Posterior cingulate gyrus (tissue), 11 donors: ENCODE measurements around the gene PXDN.

Experiments used
- DNase-seq, 10 donors: peaks; one replicate each; pipeline versions ENCODE4 v3.0.0 to v3.0.0-alpha.2; 2020 to 2021; ENCODE audit warnings: mixed read lengths in 3 of 10
- intact Hi-C: fragments of 100-400 bp; cut with DNase I; formaldehyde crosslinking; loops from one replicate; pipeline ENCODE4 v1.15.1; 2023

Gene PXDN

GRCh38 chr2:1598041-1598710 lies 146.1 kb downstream of the PXDN start:
- intact Hi-C loops = no loop called here
- DNase-seq = peak in 2 of 10 donors; percentile 61 to 72

GRCh38 chr2:1595274-1595673 lies 149.0 kb downstream of the PXDN start:
- no peak for DNase-seq
- intact Hi-C loops = no loop called here

DNA sequence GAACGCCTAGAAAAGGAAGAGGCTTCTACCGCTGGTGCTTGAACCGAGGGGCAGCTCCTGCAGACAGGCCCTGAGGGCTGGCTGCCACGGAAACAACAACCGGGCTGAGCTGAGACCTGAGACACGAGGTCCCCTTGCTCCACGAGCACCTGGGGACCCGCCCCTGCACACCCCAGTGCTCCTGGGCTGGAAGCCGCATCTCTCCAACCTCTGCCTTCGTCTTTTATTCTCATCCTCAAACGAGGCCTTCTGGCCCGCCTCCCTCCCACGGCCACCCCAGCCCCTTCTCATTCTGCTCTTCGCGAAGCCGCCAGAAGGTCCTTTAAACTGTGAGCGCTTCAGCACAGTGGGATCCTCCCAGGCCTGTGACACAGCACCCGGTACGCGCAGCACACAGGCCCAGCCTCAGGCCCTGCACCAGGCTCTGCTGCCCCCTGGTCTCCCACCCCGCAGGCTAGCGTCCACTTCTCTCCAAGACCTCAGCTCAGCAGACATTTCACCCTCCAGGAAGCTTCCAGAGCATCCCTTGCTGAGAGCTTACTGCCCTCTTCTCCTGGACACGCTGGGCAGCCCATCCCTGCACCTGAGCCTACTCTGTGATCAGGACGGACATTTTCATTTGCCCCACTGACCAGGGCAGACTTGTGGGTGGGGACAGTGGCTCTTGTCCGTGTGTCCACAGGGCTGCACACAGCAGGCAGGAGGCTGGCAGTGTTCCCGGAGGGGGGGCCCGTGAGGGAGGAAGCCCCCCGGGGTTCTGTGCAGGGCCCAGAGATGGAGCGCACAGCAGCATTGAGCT lies 149.7 kb downstream of the PXDN start:
- intact Hi-C loops = loop anchor here (5.0 kb wide), 2 partner anchors 158 to 223 kb away; no protein-coding TSS in a partner anchor
- peak in 2 of 10 donors; percentile 59 to 80 for DNase-seq

DNA sequence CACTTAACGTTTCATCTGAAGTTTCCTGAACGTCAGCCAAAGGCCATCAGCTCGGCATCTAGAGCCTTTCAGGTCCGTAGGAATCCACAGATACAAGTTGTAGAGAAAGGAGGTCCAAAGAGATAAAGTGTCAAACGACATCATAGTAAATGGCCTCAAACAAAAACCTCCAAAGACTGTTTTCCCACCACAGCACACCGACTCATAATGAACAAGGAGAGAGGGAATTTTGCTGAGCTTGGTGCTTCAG lies 150.3 kb downstream of the PXDN start:
- intact Hi-C loops = loop anchor here (5.0 kb wide), 2 partner anchors 158 to 223 kb away; no protein-coding TSS in a partner anchor
- no peak for DNase-seq

DNA sequence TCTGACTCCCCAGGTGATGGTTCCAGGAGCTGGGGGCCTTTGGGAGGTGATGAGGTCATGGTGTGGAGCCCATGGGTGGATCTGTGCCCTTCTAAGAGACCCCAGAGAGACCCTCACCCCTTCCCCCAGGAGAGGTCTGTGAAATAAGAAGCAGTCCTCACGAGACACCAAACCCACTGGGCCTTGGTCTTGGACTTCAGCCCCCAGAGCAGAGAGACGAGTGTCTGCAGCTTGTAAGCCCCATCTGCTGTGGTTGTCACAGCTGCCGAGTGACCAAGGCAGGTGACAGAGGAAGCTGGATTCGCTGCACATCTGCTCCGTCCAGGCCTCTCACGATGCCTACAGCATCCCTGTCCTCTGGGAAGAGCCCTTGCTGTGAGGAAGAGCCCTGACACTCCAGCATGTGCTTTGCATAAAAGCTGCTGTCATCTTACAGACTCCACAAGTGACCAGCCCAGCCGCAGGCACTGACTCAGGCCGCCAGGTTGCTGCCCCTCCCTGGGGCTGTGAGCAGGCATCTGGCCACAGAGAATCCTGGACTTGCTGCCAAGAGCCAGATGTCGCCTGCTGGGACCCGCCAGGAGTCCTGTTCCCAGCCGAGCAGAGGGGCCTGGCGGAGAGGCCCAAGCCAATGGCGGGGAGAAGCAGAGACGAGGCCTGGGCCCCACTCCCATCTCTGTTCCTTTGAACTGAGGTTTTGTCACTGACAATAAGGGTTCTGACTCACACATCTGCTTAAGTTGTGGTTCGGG lies 150.8 kb downstream of the PXDN start:
- peak in 2 of 10 donors; percentile 79 to 85 for DNase-seq
- intact Hi-C loops = loop anchor here (5.0 kb wide), 2 partner anchors 159 to 224 kb away; no protein-coding TSS in a partner anchor

- DNase-seq = peak in 7 of 10 donors; percentile 26 to 94 (median 53)
- intact Hi-C loops = loop anchor here (5.0 kb wide), 2 partner anchors 160 to 225 kb away; no protein-coding TSS in a partner anchor
These were observed 152.1 kb downstream of the PXDN start for GRCh38 chr2:1591978-1592907.

DNA sequence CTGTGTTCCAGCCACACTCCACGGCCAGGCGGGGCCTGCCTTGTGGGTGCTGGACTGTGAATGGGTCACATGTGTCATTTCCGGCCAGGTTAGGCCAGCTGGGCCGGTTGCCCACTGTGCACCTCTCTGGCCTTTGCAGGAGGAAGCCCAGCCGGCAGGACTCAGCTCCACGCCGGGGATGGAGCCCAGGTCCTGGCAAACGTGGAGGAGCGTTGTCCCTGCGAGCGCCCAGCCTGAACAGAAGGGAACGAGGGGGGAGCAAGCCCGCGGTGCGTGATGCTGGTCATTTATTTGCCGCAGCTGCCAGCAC lies 152.9 kb downstream of the PXDN start:
- DNase-seq = peak in 2 of 10 donors; percentile 66 to 68
- intact Hi-C loops = loop anchor here (5.0 kb wide), 2 partner anchors 161 to 226 kb away; no protein-coding TSS in a partner anchor

- peak in 2 of 10 donors; percentile 66 to 80 for DNase-seq
- intact Hi-C loops = loop anchor here (5.0 kb wide), 2 partner anchors 161 to 226 kb away; no protein-coding TSS in a partner anchor
These were observed 153.5 kb downstream of the PXDN start for GRCh38 chr2:1590596-1591460.

GRCh38 chr2:1588978-1589621 lies 155.2 kb downstream of the PXDN start:
- peak in 2 of 10 donors; percentile 72 to 77 for DNase-seq
- intact Hi-C loops = no loop called here

DNA sequence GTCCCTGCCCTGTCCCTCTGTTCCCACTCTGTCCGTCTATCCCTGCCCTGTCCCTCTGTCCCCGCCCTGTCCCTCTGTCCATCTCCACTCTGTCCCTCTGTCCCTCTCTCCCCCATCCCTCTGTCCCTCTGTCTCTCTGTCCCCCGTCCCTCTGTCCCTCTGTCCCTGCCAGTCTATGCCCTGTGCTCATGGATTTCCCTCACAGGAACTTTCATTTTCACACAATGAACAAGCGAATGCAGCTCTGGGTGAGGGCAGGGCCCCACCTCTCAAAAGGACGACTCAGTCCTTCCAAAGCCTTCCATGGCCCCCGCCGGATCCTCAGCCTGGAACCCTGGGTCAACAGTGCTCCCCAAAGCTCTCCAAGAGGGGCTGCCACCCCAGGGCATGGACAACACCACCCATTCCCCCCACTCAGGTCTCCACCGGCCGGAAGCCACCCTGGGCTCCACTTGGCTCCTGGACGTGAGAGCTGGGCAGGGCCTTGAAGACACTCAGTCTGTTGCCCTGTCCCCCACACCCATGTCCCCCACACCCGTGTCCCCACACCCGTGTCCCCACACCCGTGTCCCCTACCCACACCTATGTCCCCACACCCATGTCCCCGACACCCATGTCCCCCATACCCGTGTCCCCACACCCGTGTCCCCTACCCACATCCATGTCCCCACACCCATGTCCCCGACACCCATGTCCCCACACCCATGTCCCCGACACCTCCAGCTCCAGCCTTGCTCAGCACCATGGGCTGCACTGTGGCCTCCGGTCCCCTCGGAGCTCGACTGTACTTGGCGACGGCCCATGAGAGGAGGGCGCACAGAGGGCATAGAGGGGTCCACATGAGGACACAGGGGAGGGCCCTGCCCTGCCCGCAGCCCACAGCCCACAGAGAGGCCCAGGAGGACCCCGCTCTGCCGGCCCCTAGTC lies 156.0 kb downstream of the PXDN start:
- DNase-seq = peak in 2 of 10 donors; percentile 74 to 75
- intact Hi-C loops = no loop called here

DNA sequence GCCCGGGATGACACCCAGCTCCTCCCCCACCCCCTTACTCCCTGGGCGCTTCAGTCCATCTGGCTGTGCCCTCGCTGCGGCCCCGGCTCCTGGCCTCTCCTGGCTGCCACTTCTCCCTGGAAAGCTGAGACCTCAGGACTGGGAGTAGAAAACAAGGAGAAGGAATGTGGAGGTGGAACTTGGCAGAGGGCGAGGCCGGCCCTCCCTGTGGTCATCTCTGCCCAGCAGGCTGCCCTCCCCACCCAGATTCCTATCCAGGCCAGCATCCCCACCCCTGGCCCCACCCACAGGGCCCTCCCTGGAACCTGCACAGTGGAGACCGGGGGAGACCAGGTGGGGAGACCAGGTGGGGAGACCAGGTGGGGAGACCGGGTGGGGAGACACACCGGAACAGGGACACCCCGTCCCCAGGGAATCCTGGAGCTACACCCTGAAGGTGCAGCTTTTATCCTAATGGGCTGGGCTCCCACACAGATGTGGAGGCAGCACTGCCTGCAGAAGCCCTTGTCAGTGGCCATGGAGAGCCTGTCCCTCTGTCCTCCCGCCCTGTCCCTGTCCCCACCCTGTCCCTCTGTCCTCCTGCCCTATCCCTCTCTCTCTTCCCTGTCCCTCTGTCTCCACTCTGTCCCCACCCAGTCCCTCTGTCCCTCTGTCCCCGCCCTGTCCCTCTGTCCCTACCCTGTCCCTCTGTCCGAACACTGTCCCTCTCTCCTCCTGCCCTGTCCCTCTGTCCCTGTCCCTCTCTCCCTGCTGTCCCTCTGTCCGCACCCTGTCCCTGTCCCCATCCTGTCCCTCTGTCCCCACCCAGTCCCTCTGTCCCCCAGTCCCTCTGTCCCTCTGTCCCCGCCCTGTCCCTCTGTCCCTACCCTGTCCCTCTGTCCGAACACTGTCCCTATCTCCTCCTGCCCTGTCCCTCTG lies 157.1 kb downstream of the PXDN start:
- DNase-seq = peak in 2 of 10 donors; percentile 65 to 69
- intact Hi-C loops = no loop called here

- intact Hi-C loops = no loop called here
These were observed 157.9 kb downstream of the PXDN start for GRCh38 chr2:1586251-1586922.

GRCh38 chr2:1585635-1586034 lies 158.7 kb downstream of the PXDN start:
- intact Hi-C loops = no loop called here
- peak in 2 of 10 donors; percentile 61 to 77 for DNase-seq

More at GRCh38 chr2:1586251-1586922, 157.9 kb downstream of the PXDN start:
- DNase-seq = peak in 2 of 10 donors; percentile 53 to 59

DNA sequence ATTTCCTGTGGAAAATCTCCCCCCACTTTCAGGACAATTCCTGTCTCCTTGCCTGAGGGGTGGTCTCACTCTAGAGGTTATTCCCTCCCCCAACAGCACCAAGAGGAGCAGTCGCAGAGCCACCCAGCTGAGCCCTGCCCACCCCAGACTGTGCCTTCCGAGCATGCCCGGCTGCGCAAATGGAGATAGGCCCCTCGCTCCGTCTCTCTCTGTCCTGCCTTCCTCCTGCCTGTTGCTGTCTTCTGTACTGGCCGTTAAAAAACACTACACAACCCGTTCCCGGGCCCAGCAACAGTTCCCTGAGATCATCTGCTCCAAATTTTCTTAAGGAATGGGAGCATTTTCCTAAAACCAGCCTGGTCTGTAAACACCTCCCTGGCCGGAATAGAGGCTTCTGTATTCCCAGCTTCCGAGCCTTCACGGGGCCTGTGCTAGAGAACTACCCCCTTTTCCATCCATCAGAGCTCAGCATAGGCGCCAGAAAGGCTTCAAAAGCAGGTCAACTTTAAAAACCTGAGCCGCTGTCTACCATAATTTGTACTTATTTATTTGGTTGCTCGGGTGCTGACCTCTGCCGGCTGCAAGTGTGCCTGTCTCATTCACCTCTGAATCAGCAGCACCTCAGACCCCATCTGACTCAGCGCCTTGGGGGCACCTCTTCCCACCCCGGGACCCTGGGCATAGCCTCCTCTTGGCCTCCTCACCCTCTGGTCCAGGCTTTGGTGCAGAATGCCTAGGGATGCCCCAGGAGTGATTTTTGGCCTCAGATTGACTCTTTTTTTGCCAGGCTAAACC lies 159.4 kb downstream of the PXDN start:
- intact Hi-C loops = no loop called here
- DNase-seq = peak in 1 of 10 donors; percentile 40

DNA sequence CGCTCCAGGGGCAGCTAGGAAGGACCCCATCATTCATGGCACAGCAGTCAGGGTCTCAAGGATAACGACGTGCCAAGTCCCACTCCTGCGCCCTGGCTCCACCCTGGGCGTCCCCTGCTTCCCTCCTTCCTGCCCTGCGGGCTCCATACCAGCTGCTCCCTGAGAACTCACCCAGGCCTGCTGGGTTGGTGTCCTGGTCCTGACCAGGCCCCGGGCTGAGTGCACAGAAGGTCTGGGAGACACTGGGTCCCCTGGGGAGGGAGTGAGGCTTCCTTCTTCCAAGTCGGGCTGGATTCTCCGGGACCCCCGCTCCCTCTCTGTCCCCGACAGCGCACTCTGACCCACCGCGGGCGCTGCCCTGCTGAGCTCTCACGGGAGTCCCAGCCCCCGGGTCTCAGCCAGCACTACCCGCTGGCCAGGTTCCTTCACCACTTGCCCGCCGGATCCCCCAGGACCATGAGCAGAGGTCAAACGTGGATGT lies 160.2 kb downstream of the PXDN start:
- intact Hi-C loops = no loop called here
- DNase-seq = peak in 2 of 10 donors; percentile 38 to 71
